Measurements from ENCODE around the gene HNRNPA0. TPM values are rescaled to one million over a fixed set of nuclear protein-coding genes. Genes with fewer than 3 reads are reported as not detected.
A peak's percentile ranks its signal among the peaks of the same experiment; 100 is the strongest.
"Not testable (repeated sequence)": the region's sequence is repeated elsewhere in the genome, so short reads cannot be mapped to it uniquely, and the experiment has no call there.

HNRNPA0 gene
- total and polyA plus RNA-seq, 2 donors (not counting 1 experiment from before 2014, with no cell fraction given): 31.5 to 34.2 TPM

- H3K4me1 ChIP-seq (ENCODE audit: control insufficient read depth in 2 of 2, insufficient read depth in 2 of 2, low read length in 2 of 2): no peaks in the 10 kb centered on the region
- H3K4me3 Mint-ChIP-seq: no peak overlapping the region
- H3K79me2 ChIP-seq (ENCODE audit: control insufficient read depth, insufficient read depth, low read length): peaks cover 3% of the 10 kb centered on the region
- CTCF ChIA-PET: interaction anchor here (0.6 to 6.3 kb wide), 81 partner anchors 10 to 502 kb away, joined by 3 to 133 read pairs (median 5); partner anchors contain the start of genes FAM13B, NME5 and PKD2L2
- no peak overlapping the region for H3K9ac ChIP-seq (ENCODE audit: low read length)
- H3K27ac Mint-ChIP-seq: no peak overlapping the region
- H3K9me3 Mint-ChIP-seq (ENCODE audit: insufficient read depth): no peaks in the 10 kb centered on the region
- H3K27me3 Mint-ChIP-seq: no peaks in the 10 kb centered on the region
- POLR2A ChIA-PET: interaction anchor here (0.5 kb wide), 1 partner anchor 354 kb away, joined by 3 read pairs; no protein-coding TSS in a partner anchor
- ATAC-seq (ENCODE audit: low read depth): no peak
- intact Hi-C loops (cut with micrococcal nuclease): loop anchor here (1.0 to 10.0 kb wide), 3 partner anchors 43 to 354 kb away; no protein-coding TSS in a partner anchor
- no CpG with 5 or more reads among the region's 2 CpGs for WGBS (ENCODE audit: insufficient coverage)
- H3K9me3 ChIP-seq (ENCODE audit: control extremely low read depth in 1 of 3, control insufficient read depth in 2 of 3, insufficient read depth in 1 of 3, low read length in 2 of 3): no peaks in the 10 kb centered on the region
- peaks cover 1% of the 10 kb centered on the region for H3K4me1 Mint-ChIP-seq
- H3K36me3 ChIP-seq (replicated peaks in 1 of 2; ENCODE audit: control extremely low read depth in 1 of 2, control insufficient read depth in 1 of 2, extremely low read depth in 1 of 2, insufficient read depth in 2 of 2, low read length in 1 of 2): no peaks in the 10 kb centered on the region
- H3K27ac ChIP-seq (ENCODE audit: low read length in 2 of 2): no peak overlapping the region
- H3K4me2 ChIP-seq (replicated peaks; ENCODE audit: low read depth, low read length, poor library complexity, severe bottlenecking): no peak overlapping the region
- H3K27me3 ChIP-seq (replicated peaks in 1 of 4; ENCODE audit: control extremely low read depth in 1 of 4, control insufficient read depth in 3 of 4, insufficient read depth in 4 of 4, low read length in 3 of 4): no peaks in the 10 kb centered on the region
- H3K4me3 ChIP-seq (ENCODE audit: control extremely low read depth in 1 of 5, extremely low read depth in 1 of 5, insufficient read depth in 1 of 5, low read depth in 2 of 5, low read length in 4 of 5): no peak overlapping the region
- no peaks in the 10 kb centered on the region for H4K20me1 ChIP-seq (ENCODE audit: control insufficient read depth, insufficient read depth, low read length, poor library complexity, severe bottlenecking)
- H2AFZ ChIP-seq (ENCODE audit: insufficient read depth, low read depth, low read length, poor library complexity, severe bottlenecking): no peak overlapping the region
- no peak for TF ChIP-seq EZH2 (IDR thresholded peaks at IDR 0.05; ENCODE audit: borderline replicate concordance, insufficient read depth, low read depth, low read length, poor library complexity, severe bottlenecking)
- TF ChIP-seq CTCF (IDR thresholded peaks at IDR 0.05): peak; percentile 91
- DNase-seq: peak; percentile 57
Measured at GRCh38 chr5:137778772-137779564, 24.8 kb upstream of the HNRNPA0 start.

DNA sequence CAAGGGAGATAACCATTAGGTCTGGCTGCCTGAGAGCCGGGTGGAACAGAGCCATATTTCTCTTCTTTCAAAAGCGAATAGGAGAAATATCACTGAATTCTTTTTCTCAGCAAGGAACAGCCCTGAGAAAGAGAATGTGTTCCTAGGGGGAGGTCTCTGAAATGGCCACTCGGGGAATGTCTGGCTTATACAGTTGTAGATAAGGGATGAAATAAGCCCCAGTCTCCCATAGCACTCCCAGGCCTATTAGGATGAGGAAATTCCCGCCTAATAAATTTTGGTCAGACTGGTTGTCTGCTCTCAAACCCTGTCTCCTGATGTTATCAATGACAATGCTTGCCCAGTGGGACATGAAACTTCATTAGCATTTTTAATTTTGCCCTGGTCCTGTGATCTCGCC lies 13.8 kb upstream of the HNRNPA0 start:
- intact Hi-C loops (cut with micrococcal nuclease); H3K27ac ChIP-seq (ENCODE audit: low read length in 2 of 2); H3K4me3 Mint-ChIP-seq; H3K4me3 ChIP-seq (ENCODE audit: control extremely low read depth in 1 of 5, extremely low read depth in 1 of 5, insufficient read depth in 1 of 5, low read depth in 2 of 5, low read length in 4 of 5); H3K9me3 ChIP-seq (ENCODE audit: control extremely low read depth in 1 of 3, control insufficient read depth in 2 of 3, insufficient read depth in 1 of 3, low read length in 2 of 3); ATAC-seq (ENCODE audit: low read depth); H3K9me3 Mint-ChIP-seq (ENCODE audit: insufficient read depth); H3K4me2 ChIP-seq (replicated peaks; ENCODE audit: low read depth, low read length, poor library complexity, severe bottlenecking); H3K4me1 ChIP-seq (ENCODE audit: control insufficient read depth in 2 of 2, insufficient read depth in 2 of 2, low read length in 2 of 2); H3K79me2 ChIP-seq (ENCODE audit: control insufficient read depth, insufficient read depth, low read length); H3K27me3 Mint-ChIP-seq; H4K20me1 ChIP-seq (ENCODE audit: control insufficient read depth, insufficient read depth, low read length, poor library complexity, severe bottlenecking); H3K9ac ChIP-seq (ENCODE audit: low read length); H3K27ac Mint-ChIP-seq; H2AFZ ChIP-seq (ENCODE audit: insufficient read depth, low read depth, low read length, poor library complexity, severe bottlenecking); DNase-seq; POLR2A ChIA-PET; H3K27me3 ChIP-seq (replicated peaks in 1 of 4; ENCODE audit: control extremely low read depth in 1 of 4, control insufficient read depth in 3 of 4, insufficient read depth in 4 of 4, low read length in 3 of 4); H3K4me1 Mint-ChIP-seq; H3K36me3 ChIP-seq (replicated peaks in 1 of 2; ENCODE audit: control extremely low read depth in 1 of 2, control insufficient read depth in 1 of 2, extremely low read depth in 1 of 2, insufficient read depth in 2 of 2, low read length in 1 of 2): not testable (repeated sequence)
- CTCF ChIA-PET: interaction anchor here (1.1 kb wide), 1 partner anchor 10 kb away, joined by 4 read pairs; no protein-coding TSS in a partner anchor
- WGBS (ENCODE audit: insufficient coverage): 92% methylated on average over 2 of the region's 5 CpGs

All from B cell (primary cell).